HepG2 (cell line): Measurements from ENCODE around the gene THSD1. TPM values are rescaled to one million over a fixed set of nuclear protein-coding genes. Genes with fewer than 3 reads are reported as not detected.
A peak's percentile ranks its signal among the peaks of the same experiment; 100 is the strongest.

Experiments used
- CHD2 ChIP-seq: IDR thresholded peaks from 2 replicates; pipeline ENCODE4 v1.6.1; 2011; ENCODE audit warnings: low read depth, low read length, improper control_type of control experiment
- FLYWCH1 ChIP-seq: sonication (generic); formaldehyde crosslinking; IDR thresholded peaks from 2 replicates; pipeline ENCODE4 v1.8.1; 2023; ENCODE audit warnings: mild to moderate bottlenecking, missing genetic modification reagents
- HIVEP1 ChIP-seq: sonication (generic); formaldehyde crosslinking; IDR thresholded peaks from 2 replicates; pipeline ENCODE4 v1.4.0; 2020; ENCODE audit warnings: mild to moderate bottlenecking, missing genetic modification reagents
- MAFF ChIP-seq: IDR thresholded peaks from 2 replicates; pipeline ENCODE4 v1.6.1; 2011; ENCODE audit warnings: low read depth, low read length, improper control_type of control experiment
- NFIC ChIP-seq: IDR thresholded peaks from 2 replicates; pipeline ENCODE4 v1.6.1; 2012; ENCODE audit warnings: mild to moderate bottlenecking, low read length, inconsistent platforms
- PTBP1 ChIP-seq: fragments of 200-400 bp; formaldehyde crosslinking; IDR thresholded peaks from 2 replicates; pipeline ENCODE4 v1.6.1; 2018; ENCODE audit warnings: low read length, low read depth; ENCODE audit not compliant: poor library complexity, severe bottlenecking
- RFXAP ChIP-seq: sonication (generic); formaldehyde crosslinking; IDR thresholded peaks from 2 replicates; pipeline ENCODE4 v1.4.0; 2020; ENCODE audit warnings: missing genetic modification reagents, borderline replicate concordance
- ZFP82 ChIP-seq: sonication (generic); formaldehyde crosslinking; IDR thresholded peaks from 2 replicates; pipeline ENCODE4 v1.5.1; 2020; ENCODE audit warnings: mild to moderate bottlenecking, missing genetic modification reagents, borderline replicate concordance
- ZFYVE20 ChIP-seq: sonication (generic); formaldehyde crosslinking; IDR thresholded peaks from 2 replicates; pipeline ENCODE4 v1.8.0; 2023; ENCODE audit warnings: low read depth, mild to moderate bottlenecking, moderate library complexity, missing genetic modification reagents, borderline replicate concordance
- ZNF205 ChIP-seq: IDR thresholded peaks from 2 replicates; pipeline ENCODE4 v1.6.1; 2018; ENCODE audit warnings: missing biosample characterization, missing genetic modification reagents
- ZNF256 ChIP-seq: sonication (generic); formaldehyde crosslinking; conservative IDR thresholded peaks from 2 replicates; pipeline ENCODE4 v1.4.0; 2020; ENCODE audit warnings: missing genetic modification reagents
- ZNF703 ChIP-seq: sonication (generic); formaldehyde crosslinking; IDR thresholded peaks from 2 replicates; pipeline ENCODE4 v1.5.1; 2020; ENCODE audit warnings: missing genetic modification reagents, mild to moderate bottlenecking, moderate library complexity, borderline replicate concordance
- polyA plus RNA-seq, 8 experiments: library from polyadenylated mRNA; depleted of rRNA in 3 of 8; stranded (reverse) in 7 of 8; unstranded in 1 of 8; fragments of >200 nt; fragmentation: Illumina TruSeq in 4 of 8; extraction: Trizol in 4 of 8; gene quantifications; 2 replicates each; pipeline versions ENCODE4 v1.2.1 to v1.2.3, GENCODE V29; 2011 to 2016; ENCODE audit warnings: low read depth in 4 of 8, missing spikeins in 1 of 8, mixed read lengths in 1 of 8; ENCODE audit not compliant: insufficient read depth in 1 of 8
- total RNA-seq, 5 experiments: library from RNA; depleted of rRNA; stranded (reverse); fragments of >200 nt; fragmentation: Illumina TruSeq; extraction: Trizol; gene quantifications; 2 replicates each; pipeline ENCODE4 v1.2.3, GENCODE V29; 2016; ENCODE audit warnings: low read depth in 1 of 5
- TF ChIP-seq, protein P1 (sequence below): sonication (generic); formaldehyde crosslinking; IDR thresholded peaks from 2 replicates; pipeline ENCODE4 v1.4.0; 2020; ENCODE audit warnings: missing genetic modification reagents
- TF ChIP-seq, protein P2 (sequence below): sonication (generic); formaldehyde crosslinking; IDR thresholded peaks from 2 replicates; pipeline ENCODE4 v1.4.0; 2020; ENCODE audit warnings: mild to moderate bottlenecking, missing genetic modification reagents
- TF ChIP-seq, protein P3 (sequence below): sonication (generic); formaldehyde crosslinking; IDR thresholded peaks from 2 replicates; pipeline ENCODE4 v1.4.0; 2020; ENCODE audit warnings: missing genetic modification reagents
- TF ChIP-seq, protein P4 (sequence below), 2 experiments: IDR thresholded peaks; 2 replicates each; pipeline ENCODE4 v1.6.1; 2011 to 2012; ENCODE audit warnings: low read length in 2 of 2, borderline replicate concordance in 1 of 2, low read depth in 1 of 2, mild to moderate bottlenecking in 1 of 2, moderate library complexity in 1 of 2
- TF ChIP-seq, protein P5 (sequence below): sonication (generic); formaldehyde crosslinking; IDR thresholded peaks from 2 replicates; pipeline ENCODE4 v1.8.1; 2023; ENCODE audit warnings: mild to moderate bottlenecking, moderate library complexity, missing genetic modification reagents
- TF ChIP-seq, protein P6 (sequence below): sonication (generic); formaldehyde crosslinking; IDR thresholded peaks from 2 replicates; pipeline ENCODE4; 2020; ENCODE audit warnings: missing genetic modification reagents, mild to moderate bottlenecking, borderline replicate concordance

THSD1 gene
- total and polyA plus RNA-seq, 2 of the 13 experiments (the other 11 are each of a cell fraction or from before 2014, with no cell fraction given): 0.11 to 0.15 TPM

DNA sequence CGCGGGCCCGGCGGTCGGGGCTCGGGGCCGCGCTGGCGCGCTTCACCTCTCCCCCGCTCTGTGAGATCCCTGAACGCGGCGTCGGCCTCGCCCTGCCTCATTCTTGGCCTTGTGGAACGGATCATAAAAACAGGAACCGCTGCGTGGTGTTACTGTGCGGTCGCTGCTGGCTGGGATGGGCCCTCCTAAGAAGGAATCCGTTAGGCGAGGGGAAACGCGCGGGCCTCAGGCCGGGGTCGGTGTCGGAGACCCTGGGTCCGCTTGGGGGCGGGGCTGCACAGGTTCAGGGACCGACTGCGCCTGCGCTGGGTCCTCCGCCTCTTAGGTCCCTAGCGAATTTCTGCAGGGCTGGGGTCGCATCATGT is 49.7 kb upstream of the THSD1 start (continued):
- no peak for TF ChIP-seq MAFF
- TF ChIP-seq PTBP1: no peak
- TF ChIP-seq HIVEP1: no peak
- TF ChIP-seq, protein P1, sequence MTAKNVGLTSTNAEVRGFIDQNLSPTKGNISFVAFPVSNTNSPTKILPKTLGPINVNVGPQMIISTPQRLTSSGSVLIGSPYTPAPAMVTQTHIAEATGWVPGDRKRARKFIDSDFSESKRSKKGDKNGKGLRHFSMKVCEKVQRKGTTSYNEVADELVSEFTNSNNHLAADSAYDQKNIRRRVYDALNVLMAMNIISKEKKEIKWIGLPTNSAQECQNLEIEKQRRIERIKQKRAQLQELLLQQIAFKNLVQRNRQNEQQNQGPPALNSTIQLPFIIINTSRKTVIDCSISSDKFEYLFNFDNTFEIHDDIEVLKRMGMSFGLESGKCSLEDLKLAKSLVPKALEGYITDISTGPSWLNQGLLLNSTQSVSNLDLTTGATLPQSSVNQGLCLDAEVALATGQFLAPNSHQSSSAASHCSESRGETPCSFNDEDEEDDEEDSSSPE: peak; percentile 26
- TF ChIP-seq NFIC: no peak
- TF ChIP-seq FLYWCH1: no peak
- TF ChIP-seq ZNF205: no peak; the same call in 1 of the 2 replicates
- TF ChIP-seq, protein P2, sequence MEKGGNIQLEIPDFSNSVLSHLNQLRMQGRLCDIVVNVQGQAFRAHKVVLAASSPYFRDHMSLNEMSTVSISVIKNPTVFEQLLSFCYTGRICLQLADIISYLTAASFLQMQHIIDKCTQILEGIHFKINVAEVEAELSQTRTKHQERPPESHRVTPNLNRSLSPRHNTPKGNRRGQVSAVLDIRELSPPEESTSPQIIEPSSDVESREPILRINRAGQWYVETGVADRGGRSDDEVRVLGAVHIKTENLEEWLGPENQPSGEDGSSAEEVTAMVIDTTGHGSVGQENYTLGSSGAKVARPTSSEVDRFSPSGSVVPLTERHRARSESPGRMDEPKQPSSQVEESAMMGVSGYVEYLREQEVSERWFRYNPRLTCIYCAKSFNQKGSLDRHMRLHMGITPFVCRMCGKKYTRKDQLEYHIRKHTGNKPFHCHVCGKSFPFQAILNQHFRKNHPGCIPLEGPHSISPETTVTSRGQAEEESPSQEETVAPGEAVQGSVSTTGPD (CRISPR knock-in tag): no peak
- TF ChIP-seq, protein P3, sequence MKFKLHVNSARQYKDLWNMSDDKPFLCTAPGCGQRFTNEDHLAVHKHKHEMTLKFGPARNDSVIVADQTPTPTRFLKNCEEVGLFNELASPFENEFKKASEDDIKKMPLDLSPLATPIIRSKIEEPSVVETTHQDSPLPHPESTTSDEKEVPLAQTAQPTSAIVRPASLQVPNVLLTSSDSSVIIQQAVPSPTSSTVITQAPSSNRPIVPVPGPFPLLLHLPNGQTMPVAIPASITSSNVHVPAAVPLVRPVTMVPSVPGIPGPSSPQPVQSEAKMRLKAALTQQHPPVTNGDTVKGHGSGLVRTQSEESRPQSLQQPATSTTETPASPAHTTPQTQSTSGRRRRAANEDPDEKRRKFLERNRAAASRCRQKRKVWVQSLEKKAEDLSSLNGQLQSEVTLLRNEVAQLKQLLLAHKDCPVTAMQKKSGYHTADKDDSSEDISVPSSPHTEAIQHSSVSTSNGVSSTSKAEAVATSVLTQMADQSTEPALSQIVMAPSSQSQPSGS (CRISPR knock-in tag): peak; percentile 33; the same call in 1 of the 2 replicates
- no peak for TF ChIP-seq RFXAP (CRISPR knock-in tag)
- TF ChIP-seq CHD2: peak; percentile 33; the same call in 1 of the 2 replicates
- TF ChIP-seq ZNF703 (CRISPR knock-in tag): no peak
- TF ChIP-seq, protein P4, sequence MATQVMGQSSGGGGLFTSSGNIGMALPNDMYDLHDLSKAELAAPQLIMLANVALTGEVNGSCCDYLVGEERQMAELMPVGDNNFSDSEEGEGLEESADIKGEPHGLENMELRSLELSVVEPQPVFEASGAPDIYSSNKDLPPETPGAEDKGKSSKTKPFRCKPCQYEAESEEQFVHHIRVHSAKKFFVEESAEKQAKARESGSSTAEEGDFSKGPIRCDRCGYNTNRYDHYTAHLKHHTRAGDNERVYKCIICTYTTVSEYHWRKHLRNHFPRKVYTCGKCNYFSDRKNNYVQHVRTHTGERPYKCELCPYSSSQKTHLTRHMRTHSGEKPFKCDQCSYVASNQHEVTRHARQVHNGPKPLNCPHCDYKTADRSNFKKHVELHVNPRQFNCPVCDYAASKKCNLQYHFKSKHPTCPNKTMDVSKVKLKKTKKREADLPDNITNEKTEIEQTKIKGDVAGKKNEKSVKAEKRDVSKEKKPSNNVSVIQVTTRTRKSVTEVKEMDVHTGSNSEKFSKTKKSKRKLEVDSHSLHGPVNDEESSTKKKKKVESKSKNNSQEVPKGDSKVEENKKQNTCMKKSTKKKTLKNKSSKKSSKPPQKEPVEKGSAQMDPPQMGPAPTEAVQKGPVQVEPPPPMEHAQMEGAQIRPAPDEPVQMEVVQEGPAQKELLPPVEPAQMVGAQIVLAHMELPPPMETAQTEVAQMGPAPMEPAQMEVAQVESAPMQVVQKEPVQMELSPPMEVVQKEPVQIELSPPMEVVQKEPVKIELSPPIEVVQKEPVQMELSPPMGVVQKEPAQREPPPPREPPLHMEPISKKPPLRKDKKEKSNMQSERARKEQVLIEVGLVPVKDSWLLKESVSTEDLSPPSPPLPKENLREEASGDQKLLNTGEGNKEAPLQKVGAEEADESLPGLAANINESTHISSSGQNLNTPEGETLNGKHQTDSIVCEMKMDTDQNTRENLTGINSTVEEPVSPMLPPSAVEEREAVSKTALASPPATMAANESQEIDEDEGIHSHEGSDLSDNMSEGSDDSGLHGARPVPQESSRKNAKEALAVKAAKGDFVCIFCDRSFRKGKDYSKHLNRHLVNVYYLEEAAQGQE (IDR thresholded peaks at IDR 0.05; ENCODE audit: borderline replicate concordance in 1 of 2, low read depth in 1 of 2, low read length in 2 of 2): no peak
- TF ChIP-seq ZFP82: no peak
- no peak for TF ChIP-seq ZNF256
- TF ChIP-seq, protein P5, sequence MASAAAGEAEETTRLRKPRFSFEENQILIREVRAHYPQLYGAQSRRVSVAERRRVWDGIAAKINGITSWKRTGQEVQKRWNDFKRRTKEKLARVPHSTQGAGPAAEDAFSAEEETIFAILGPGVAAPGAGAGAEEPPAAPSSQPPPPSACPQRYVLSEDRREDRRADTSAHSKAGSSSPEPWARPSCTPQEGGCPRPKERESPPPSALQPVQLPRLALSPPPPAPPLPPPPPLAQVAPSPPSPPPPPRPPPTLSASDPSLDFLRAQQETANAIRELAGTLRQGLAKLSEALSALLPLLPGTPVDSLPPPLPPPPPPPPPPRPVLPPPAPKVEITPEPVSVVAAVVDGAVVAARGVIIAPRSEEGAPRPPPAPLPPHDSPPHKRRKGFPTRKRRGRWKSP: no peak; the same call in 1 of the 2 replicates
- TF ChIP-seq, protein P6, sequence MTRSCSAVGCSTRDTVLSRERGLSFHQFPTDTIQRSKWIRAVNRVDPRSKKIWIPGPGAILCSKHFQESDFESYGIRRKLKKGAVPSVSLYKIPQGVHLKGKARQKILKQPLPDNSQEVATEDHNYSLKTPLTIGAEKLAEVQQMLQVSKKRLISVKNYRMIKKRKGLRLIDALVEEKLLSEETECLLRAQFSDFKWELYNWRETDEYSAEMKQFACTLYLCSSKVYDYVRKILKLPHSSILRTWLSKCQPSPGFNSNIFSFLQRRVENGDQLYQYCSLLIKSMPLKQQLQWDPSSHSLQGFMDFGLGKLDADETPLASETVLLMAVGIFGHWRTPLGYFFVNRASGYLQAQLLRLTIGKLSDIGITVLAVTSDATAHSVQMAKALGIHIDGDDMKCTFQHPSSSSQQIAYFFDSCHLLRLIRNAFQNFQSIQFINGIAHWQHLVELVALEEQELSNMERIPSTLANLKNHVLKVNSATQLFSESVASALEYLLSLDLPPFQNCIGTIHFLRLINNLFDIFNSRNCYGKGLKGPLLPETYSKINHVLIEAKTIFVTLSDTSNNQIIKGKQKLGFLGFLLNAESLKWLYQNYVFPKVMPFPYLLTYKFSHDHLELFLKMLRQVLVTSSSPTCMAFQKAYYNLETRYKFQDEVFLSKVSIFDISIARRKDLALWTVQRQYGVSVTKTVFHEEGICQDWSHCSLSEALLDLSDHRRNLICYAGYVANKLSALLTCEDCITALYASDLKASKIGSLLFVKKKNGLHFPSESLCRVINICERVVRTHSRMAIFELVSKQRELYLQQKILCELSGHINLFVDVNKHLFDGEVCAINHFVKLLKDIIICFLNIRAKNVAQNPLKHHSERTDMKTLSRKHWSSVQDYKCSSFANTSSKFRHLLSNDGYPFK: no peak
- TF ChIP-seq ZFYVE20: no peak
